Heart left ventricle (tissue), 16 donors: ENCODE results near the gene RAB9B. TPM values are rescaled to one million over a fixed set of nuclear protein-coding genes. Genes with fewer than 3 reads are reported as not detected.

Experiments
- ATAC-seq, 4 donors: fragments of 200-7000 bp; cut with Tn5 transposase; one replicate each; pipeline ENCODE4 v1.9.1; 2020 to 2022; ENCODE audit warnings: moderate library complexity in 4 of 4, mild to moderate bottlenecking in 3 of 4, moderate number of reproducible peaks in 1 of 4
- DNase-seq, 5 donors: peaks; one replicate each; pipeline ENCODE4 v3.0.0-alpha.2; 2020
- H3K27ac ChIP-seq, 12 donors: fragments of 200-600 bp; sonication (generic) in 4 of 12; one replicate each; pipeline versions ENCODE4 v1.5.0 to v1.8.0; 2016 to 2022; ENCODE audit warnings: mild to moderate bottlenecking in 2 of 12
- H3K27me3 ChIP-seq, 9 donors: fragments of 200-600 bp; sonication (generic) in 2 of 9; one replicate each; pipeline versions ENCODE4 v1.5.1 to v1.8.0; 2016 to 2022; ENCODE audit warnings: mild to moderate bottlenecking in 3 of 9
- H3K36me3 ChIP-seq, 9 donors: fragments of 200-600 bp; sonication (generic) in 2 of 9; one replicate each; pipeline versions ENCODE4 v1.5.0 to v1.8.0; 2018 to 2022; ENCODE audit warnings: mild to moderate bottlenecking in 2 of 9
- H3K4me1 ChIP-seq, 12 donors: fragments of 200-600 bp; sonication (generic) in 4 of 12; one replicate each; pipeline versions ENCODE4 v1.5.0 to v1.8.0; 2016 to 2022; ENCODE audit warnings: mild to moderate bottlenecking in 3 of 12
- H3K4me3 ChIP-seq, 12 donors: fragments of 200-600 bp; sonication (generic) in 4 of 12; one replicate each; pipeline versions ENCODE4 v1.5.0 to v1.8.0; 2017 to 2022; ENCODE audit warnings: mild to moderate bottlenecking in 9 of 12, moderate library complexity in 4 of 12
- H3K9me3 ChIP-seq, 12 donors: fragments of 200-600 bp; sonication (generic) in 4 of 12; one replicate each; pipeline versions ENCODE4 v1.5.0 to v1.8.0; 2016 to 2022; ENCODE audit warnings: mild to moderate bottlenecking in 1 of 12
- POLR2A ChIP-seq, 2 donors: fragments of 450-650 bp; IDR thresholded peaks; one replicate each; pipeline ENCODE4 v1.6.1; 2017; ENCODE audit warnings: antibody characterized with exemption in 2 of 2, mild to moderate bottlenecking in 2 of 2, moderate library complexity in 2 of 2
- WGBS, 4 donors: extraction: QIAGEN DNeasy Blood & Tissue Kit in 2 of 4; methylation state at CpG; one replicate each; pipeline versions ENCODE4 v1.1.5 to v1.1.7; 2013 to 2018; 5-methylcytosine and 5-hydroxymethylcytosine counted together
- intact Hi-C, 10 donors: fragments of 100-400 bp; cut with DNase I; formaldehyde crosslinking; loops; one replicate each; pipeline versions ENCODE4 v1.11.1 to v1.14.2; 2022
- long read RNA-seq, 3 donors: library from polyadenylated mRNA; unstranded; transcript quantifications; one replicate each; pipeline ENCODE4 v2.0.0, GENCODE V29; 2020 to 2021
- polyA plus RNA-seq, 2 donors: library from polyadenylated mRNA; stranded (reverse); fragments of 200-250 nt; gene quantifications; one replicate each; pipeline ENCODE4 v1.2.3, GENCODE V29; 2013
- total RNA-seq, 9 donors: library from RNA; depleted of rRNA in 2 of 9; stranded (reverse); fragments of >200 nt in 2 of 9; fragmentation: NEBNext Ultra II Directional in 3 of 9; extraction: Animal tissue kit (Norgen Biotek cat#: 25700) in 3 of 9; gene quantifications; one replicate each; pipeline versions ENCODE4 v1.1.0 to v1.2.4, GENCODE V29; 2016 to 2023
- TF ChIP-seq, protein P1 (sequence below), 12 donors: fragments of 200-600 bp; sonication (generic) in 4 of 12; IDR thresholded peaks; one replicate each; pipeline versions ENCODE4 v1.5.0 to v1.8.0; 2018 to 2022; ENCODE audit warnings: antibody characterized with exemption in 12 of 12, mild to moderate bottlenecking in 5 of 12
- donor health status: ischemic (EF 13 %, LVEDD 7.1; RV severe dilation, severe dysfunction).
- donor health status: healthy with polysubstance abuse.
- donor health status: DM: no; HTN: yes; CAD: no.
- donor health status: DM: no; HTN: no; CAD: no.
- donor health status: ischemic (EF 25% LVEDD 6.9; RV normal size, moderate dysfunction).
- donor health status: ischemic (EF 25% LVEDD 5.7; RV mildly dilated, moderate dysfunction).
- donor health status: healthy.
- donor health status: DM: yes; HTN: yes; CAD: no.
- donor health status: ischemic (EF 35%, LVEDD 5.7; RV mildly dilated, moderate dysfunction).
- donor health status: nonischemic (EF 11% LVEDD 7.7; RV severe dilation, severe dysfunction).
- donor health status: DM: yes; HTN: yes; CAD: no.
- donor health status: PGD.
- donor health status: ischemic (EF 29% LVEDD 5.4; RV normal size, mild dysfunction).
- donor health status: nonischemic (EF 23%, LVEDD 6.1; RV moderate dilation, normal function).

RAB9B gene, protein sequence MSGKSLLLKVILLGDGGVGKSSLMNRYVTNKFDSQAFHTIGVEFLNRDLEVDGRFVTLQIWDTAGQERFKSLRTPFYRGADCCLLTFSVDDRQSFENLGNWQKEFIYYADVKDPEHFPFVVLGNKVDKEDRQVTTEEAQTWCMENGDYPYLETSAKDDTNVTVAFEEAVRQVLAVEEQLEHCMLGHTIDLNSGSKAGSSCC
- total RNA-seq (10 to 100 TPM in 8 of 9 donors, 1 to 10 TPM in 1; 7.6 to 44.7 (median 28.4) TPM), polyA plus RNA-seq (1 to 10 TPM; 6.8 to 8.3 TPM)
- long read RNA-seq, donor 1, transcript RAB9B-201 (3 exons, 3,748 nt): major isoform, 39 of 49 reads
- long read RNA-seq, donor 1, partial matches to known transcripts: 3 of 49 reads
- long read RNA-seq, donor 1, other reads (novel, unspliced or antisense): 7 of 49 reads
- long read RNA-seq, donor 2, transcript RAB9B-201 (3 exons, 3,748 nt): major isoform, 88 of 98 reads
- long read RNA-seq, donor 2, partial matches to known transcripts: 1 of 98 reads
- long read RNA-seq, donor 2, other reads (novel, unspliced or antisense): 9 of 98 reads
- long read RNA-seq, donor 3, transcript RAB9B-201 (3 exons, 3,748 nt): major isoform, 25 of 30 reads
- long read RNA-seq, donor 3, partial matches to known transcripts: 1 of 30 reads
- long read RNA-seq, donor 3, other reads (novel, unspliced or antisense): 4 of 30 reads

DNA sequence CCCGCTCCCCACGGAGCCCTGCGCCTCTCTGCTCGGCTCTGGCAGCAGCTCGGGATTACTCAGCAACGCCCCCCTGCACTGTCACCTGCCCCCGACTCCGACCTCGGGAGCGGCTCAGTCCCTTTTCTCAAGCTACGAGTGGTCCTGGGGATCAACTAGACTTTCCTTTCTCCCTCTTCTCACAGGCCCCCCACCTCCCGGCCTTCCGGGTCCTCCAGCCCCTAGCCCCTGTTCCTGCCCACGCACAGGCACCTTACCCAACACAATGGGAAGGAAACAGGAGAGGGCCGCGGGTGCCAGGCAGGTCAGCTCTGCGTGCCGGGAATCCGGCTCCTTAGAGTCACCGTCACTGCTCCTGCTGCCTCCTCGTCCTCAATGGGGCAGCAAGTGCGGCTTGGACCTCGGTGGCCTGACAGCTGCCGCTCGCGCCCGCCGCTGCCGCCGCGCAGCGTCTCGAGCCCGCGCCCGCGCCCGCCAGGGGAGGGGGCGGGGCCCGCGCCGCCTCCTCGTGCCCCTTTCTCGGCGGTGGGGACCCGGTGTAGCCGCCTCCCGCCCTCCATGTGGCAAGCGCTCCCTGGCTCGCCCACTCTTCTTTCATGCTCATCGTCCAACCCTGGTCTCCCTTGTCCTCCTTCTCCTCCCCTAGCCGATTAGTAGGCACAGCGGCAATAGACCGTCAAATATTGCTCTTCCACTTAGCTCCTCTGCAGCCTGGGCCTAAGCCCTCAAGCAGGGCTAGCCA lies at the start of gene RAB9B:
TSS of gene RAB9B (minus strand) at position 455 of the 742 bp plus-strand sequence. CDS start 6,473 bp downstream, outside the sequence.
- WGBS, 4 donors: 1 to 13% (median 5%) methylated on average over 41 to 53 of the region's 54 CpGs
- Histone ChIP-seq H3K4me3 (peak within 1 kb of the TSS; percentile 15 to 89 (median 62)), H3K27ac (peak within 1 kb of the TSS; percentile 24 to 95 (median 84)), H3K4me1 (peaks cover 0 to 10% (median 0%) of the 10 kb centered on the region in 12 donors), H3K36me3 (no peaks in the 10 kb centered on the region), H3K27me3 (peaks cover 0 to 29% (median 0%) of the 10 kb centered on the region in 9 donors), H3K9me3 (no peaks in the 10 kb centered on the region)
- intact Hi-C loops: no loop called here
- TF ChIP-seq POLR2A (IDR thresholded peaks at IDR 0.05): no peak
- ATAC-seq (peak; percentile 83 to 93 (median 89)), DNase-seq (peak; percentile 37 to 80 (median 58))

DNA sequence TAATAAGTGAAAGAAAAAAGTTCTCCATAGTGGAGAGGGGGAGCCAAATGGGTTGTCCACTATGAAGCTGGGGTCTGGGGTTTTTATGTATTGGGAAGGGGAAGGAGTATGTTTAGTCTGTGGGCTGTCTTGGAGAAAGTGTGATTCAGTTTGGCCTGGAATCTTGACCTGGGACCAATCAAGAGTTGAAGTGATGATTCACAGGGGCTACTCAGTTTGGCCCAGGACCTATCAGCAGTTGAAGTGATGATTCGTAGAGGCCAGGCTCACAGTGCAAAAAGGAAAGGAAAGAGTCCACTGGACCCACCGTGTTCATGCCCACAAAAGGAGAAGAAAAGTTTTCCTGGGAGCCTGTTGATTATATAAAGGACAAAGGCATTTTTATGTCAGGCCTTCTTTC lies 47.3 kb upstream of the RAB9B start:
- TF ChIP-seq, protein P1, sequence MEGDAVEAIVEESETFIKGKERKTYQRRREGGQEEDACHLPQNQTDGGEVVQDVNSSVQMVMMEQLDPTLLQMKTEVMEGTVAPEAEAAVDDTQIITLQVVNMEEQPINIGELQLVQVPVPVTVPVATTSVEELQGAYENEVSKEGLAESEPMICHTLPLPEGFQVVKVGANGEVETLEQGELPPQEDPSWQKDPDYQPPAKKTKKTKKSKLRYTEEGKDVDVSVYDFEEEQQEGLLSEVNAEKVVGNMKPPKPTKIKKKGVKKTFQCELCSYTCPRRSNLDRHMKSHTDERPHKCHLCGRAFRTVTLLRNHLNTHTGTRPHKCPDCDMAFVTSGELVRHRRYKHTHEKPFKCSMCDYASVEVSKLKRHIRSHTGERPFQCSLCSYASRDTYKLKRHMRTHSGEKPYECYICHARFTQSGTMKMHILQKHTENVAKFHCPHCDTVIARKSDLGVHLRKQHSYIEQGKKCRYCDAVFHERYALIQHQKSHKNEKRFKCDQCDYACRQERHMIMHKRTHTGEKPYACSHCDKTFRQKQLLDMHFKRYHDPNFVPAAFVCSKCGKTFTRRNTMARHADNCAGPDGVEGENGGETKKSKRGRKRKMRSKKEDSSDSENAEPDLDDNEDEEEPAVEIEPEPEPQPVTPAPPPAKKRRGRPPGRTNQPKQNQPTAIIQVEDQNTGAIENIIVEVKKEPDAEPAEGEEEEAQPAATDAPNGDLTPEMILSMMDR (IDR thresholded peaks at IDR 0.05): no peak
- TF ChIP-seq POLR2A (IDR thresholded peaks at IDR 0.05): no peak
- 18 to 31% (median 23%) methylated on average over 2 of the region's 2 CpGs for WGBS, 4 donors
- peak in 1 of 4 donors; percentile 46 for ATAC-seq
- no peak for DNase-seq
- H3K9me3 ChIP-seq: no peaks in the 10 kb centered on the region
- no peak overlapping the region for H3K4me3 ChIP-seq
- peaks cover 0 to 16% (median 0%) of the 10 kb centered on the region in 9 donors for H3K27me3 ChIP-seq
- no peaks in the 10 kb centered on the region for H3K36me3 ChIP-seq
- no peak overlapping the region for H3K27ac ChIP-seq
- intact Hi-C loops: no loop called here
- peaks cover 0 to 16% (median 0%) of the 10 kb centered on the region in 12 donors for H3K4me1 ChIP-seq

DNA sequence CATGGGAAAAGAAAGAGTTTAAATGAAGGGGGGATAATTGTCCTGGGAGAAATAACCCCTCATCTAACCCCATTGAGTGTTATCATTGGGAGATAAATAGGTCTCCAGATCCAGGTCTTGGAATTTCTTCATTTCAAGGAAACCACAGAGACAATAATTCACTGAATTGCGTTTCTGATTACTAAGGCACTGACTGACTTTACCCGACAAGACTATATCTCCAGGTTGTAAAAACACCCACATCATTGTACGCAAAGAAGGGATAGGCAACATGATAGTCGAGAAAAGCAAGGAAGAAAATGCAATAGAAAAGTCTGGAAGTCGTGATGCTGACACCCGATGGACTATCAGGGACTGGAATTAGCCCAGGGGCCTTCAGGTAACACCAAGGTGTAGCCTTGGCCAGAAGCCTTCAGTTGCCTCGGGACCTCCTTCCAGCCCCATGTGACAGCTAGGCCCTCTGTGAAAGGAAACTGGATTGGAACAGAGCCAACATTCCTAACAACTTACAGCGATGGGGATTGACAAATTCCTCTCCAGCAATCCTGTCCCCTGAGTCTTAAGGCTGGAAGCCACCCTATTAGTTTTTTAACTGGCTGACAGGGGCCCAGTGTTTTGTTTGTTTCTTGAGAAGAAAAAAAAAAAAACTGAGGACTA lies 46.5 kb upstream of the RAB9B start:
- Histone ChIP-seq H3K4me1 (peaks cover 0 to 16% (median 0%) of the 10 kb centered on the region in 12 donors), H3K27ac (no peak overlapping the region), H3K4me3 (no peak overlapping the region), H3K27me3 (peaks cover 0 to 16% (median 0%) of the 10 kb centered on the region in 9 donors), H3K9me3 (no peaks in the 10 kb centered on the region), H3K36me3 (no peaks in the 10 kb centered on the region)
- no peak for TF ChIP-seq POLR2A (IDR thresholded peaks at IDR 0.05)
- TF ChIP-seq, protein P1 (IDR thresholded peaks at IDR 0.05): no peak
- intact Hi-C loops: no loop called here
- DNase-seq (peak in 2 of 5 donors; percentile 5 to 15), ATAC-seq (peak in 2 of 4 donors; percentile 29 to 59)
- 47 to 55% (median 51%) methylated on average over 8 of the region's 8 CpGs for WGBS, 4 donors

DNA sequence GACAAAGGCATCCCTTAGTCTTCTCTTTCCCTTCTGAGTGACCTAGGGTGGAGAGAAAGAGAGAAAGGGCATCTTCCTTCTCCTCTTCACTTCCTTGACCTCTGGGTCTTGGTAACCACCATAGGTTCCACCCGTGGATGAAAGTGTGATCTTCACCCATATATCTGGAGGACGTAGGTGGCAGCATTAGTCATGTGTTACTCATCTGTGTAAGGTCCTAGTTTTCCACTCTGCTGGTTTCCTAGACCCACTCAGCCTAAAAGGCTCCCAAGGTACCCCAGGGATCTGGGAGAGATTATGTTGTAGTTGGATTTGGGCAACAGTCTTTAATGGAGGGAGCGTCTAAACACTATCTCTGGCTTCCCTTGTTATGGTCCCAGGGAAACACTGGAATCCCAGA lies 45.5 kb upstream of the RAB9B start:
- Histone ChIP-seq H3K4me1 (peaks cover 0 to 16% (median 0%) of the 10 kb centered on the region in 12 donors), H3K4me3 (no peak overlapping the region), H3K27me3 (peaks cover 0 to 16% (median 0%) of the 10 kb centered on the region in 9 donors), H3K9me3 (no peaks in the 10 kb centered on the region), H3K27ac (no peak overlapping the region), H3K36me3 (no peaks in the 10 kb centered on the region)
- intact Hi-C loops: no loop called here
- TF ChIP-seq POLR2A (IDR thresholded peaks at IDR 0.05): no peak
- TF ChIP-seq, protein P1 (IDR thresholded peaks at IDR 0.05): no peak
- DNase-seq (no peak), ATAC-seq (no peak)
- 69 to 90% (median 84%) methylated on average over 3 of the region's 3 CpGs for WGBS, 4 donors
